Daoy (cell line): ENCODE data around the gene BRD2. TPM values are rescaled to one million over a fixed set of nuclear protein-coding genes. Genes with fewer than 3 reads are reported as not detected.

Experiments used
- DNase-seq: peaks from one replicate; pipeline ENCODE4 v3.0.0-alpha.2; 2015; ENCODE audit warnings: low read depth
- total RNA-seq: library from RNA; depleted of rRNA; stranded (reverse); fragments of >200 nt; shearing (Covaris generic); gene quantifications from 2 replicates; pipeline ENCODE4 v1.2.3, GENCODE V29; 2014

Gene BRD2
- total RNA-seq, 1 experiment from 2014 or later: 108 TPM

- DNase-seq: no peak
Observed at GRCh38 chr6:32993363-32993973, 25.1 kb downstream of the BRD2 start.

GRCh38 chr6:32995448-32995847, 27.1 kb downstream of the BRD2 start:
- no peak for DNase-seq

GRCh38 chr6:33000055-33000454, 31.7 kb downstream of the BRD2 start:
- DNase-seq: no peak

- no peak for DNase-seq
Observed at GRCh38 chr6:33001685-33002084, 33.3 kb downstream of the BRD2 start.

GRCh38 chr6:33004940-33005339, 36.5 kb downstream of the BRD2 start:
- DNase-seq: no peak

- no peak for DNase-seq
Observed at GRCh38 chr6:33007831-33008400, 39.5 kb downstream of the BRD2 start.

- peak; percentile 50 for DNase-seq
Observed at GRCh38 chr6:33008944-33009861, 40.8 kb downstream of the BRD2 start, which contains the start of gene HLA-DOA. Gene HLA-DOA (minus strand): TSS chr6:33009591.

- no peak for DNase-seq
Observed at GRCh38 chr6:33010356-33010755, 42.0 kb downstream of the BRD2 start.

- no peak for DNase-seq
Observed at GRCh38 chr6:33013608-33014007, 45.2 kb downstream of the BRD2 start.

GRCh38 chr6:33014841-33015634, 46.6 kb downstream of the BRD2 start:
- peak; percentile 68 for DNase-seq

- DNase-seq: no peak
Observed at GRCh38 chr6:33015798-33016197, 47.4 kb downstream of the BRD2 start.

GRCh38 chr6:33017018-33017417, 48.6 kb downstream of the BRD2 start:
- DNase-seq: no peak

GRCh38 chr6:33017694-33018353, 49.4 kb downstream of the BRD2 start:
- DNase-seq: no peak

- no peak for DNase-seq
Observed at GRCh38 chr6:33018418-33018817, 50.0 kb downstream of the BRD2 start.

GRCh38 chr6:33018904-33019303, 50.5 kb downstream of the BRD2 start:
- DNase-seq: peak; percentile 72

GRCh38 chr6:33019372-33019771, 51.0 kb downstream of the BRD2 start:
- DNase-seq: no peak

GRCh38 chr6:33021917-33022316, 53.5 kb downstream of the BRD2 start:
- DNase-seq: no peak

- DNase-seq: no peak
Observed at GRCh38 chr6:33023536-33023935, 55.1 kb downstream of the BRD2 start.

GRCh38 chr6:33024521-33024920, 56.1 kb downstream of the BRD2 start:
- DNase-seq: no peak

GRCh38 chr6:33028220-33028849, 59.9 kb downstream of the BRD2 start:
- DNase-seq: no peak
